Mesothelial cell of epicardium (in vitro differentiated cells): ENCODE measurements around the gene ZFP92. TPM values are rescaled to one million over a fixed set of nuclear protein-coding genes. Genes with fewer than 3 reads are reported as not detected.
"Not testable (repeated sequence)": the region's sequence is repeated elsewhere in the genome, so short reads cannot be mapped to it uniquely, and the experiment has no call there.

ENCODE experiments used
- DNase-seq, 2 experiments: peaks; one replicate each; pipeline ENCODE4 v3.0.0; 2021; ENCODE audit warnings: low spot score in 2 of 2; ENCODE audit not compliant: unreplicated experiment in 2 of 2
- H3K27ac Mint-ChIP-seq: 2 replicates; pipeline ENCODE4 v1.8.0; 2021; ENCODE audit warnings: mixed read lengths
- H3K27me3 Mint-ChIP-seq: 2 replicates; pipeline ENCODE4 v1.8.0; 2021; ENCODE audit warnings: low read depth, mixed read lengths
- H3K36me3 Mint-ChIP-seq: 2 replicates; pipeline ENCODE4 v1.8.0; 2021; ENCODE audit warnings: mixed read lengths
- H3K4me1 Mint-ChIP-seq: 2 replicates; pipeline ENCODE4 v1.8.0; 2021; ENCODE audit warnings: mixed read lengths
- H3K4me3 Mint-ChIP-seq: 2 replicates; pipeline ENCODE4 v1.8.0; 2021; ENCODE audit warnings: mild to moderate bottlenecking, moderate library complexity, mixed read lengths
- H3K9me3 Mint-ChIP-seq: 2 replicates; pipeline ENCODE4 v1.8.0; 2021; ENCODE audit warnings: mixed read lengths
- total RNA-seq: library from RNA; stranded (reverse); gene quantifications from 3 replicates; pipeline ENCODE4 v1.2.1, GENCODE V29; 2021
- TF ChIP-seq, protein P1 (sequence below): fragments of 200-600 bp; sonication (generic); IDR thresholded peaks from one replicate; pipeline ENCODE4 v1.5.0; 2021; ENCODE audit warnings: antibody characterized with exemption; ENCODE audit not compliant: unreplicated experiment

ZFP92 gene
- total RNA-seq, 1 donor from 2014 or later, result 1.3 TPM

DNA sequence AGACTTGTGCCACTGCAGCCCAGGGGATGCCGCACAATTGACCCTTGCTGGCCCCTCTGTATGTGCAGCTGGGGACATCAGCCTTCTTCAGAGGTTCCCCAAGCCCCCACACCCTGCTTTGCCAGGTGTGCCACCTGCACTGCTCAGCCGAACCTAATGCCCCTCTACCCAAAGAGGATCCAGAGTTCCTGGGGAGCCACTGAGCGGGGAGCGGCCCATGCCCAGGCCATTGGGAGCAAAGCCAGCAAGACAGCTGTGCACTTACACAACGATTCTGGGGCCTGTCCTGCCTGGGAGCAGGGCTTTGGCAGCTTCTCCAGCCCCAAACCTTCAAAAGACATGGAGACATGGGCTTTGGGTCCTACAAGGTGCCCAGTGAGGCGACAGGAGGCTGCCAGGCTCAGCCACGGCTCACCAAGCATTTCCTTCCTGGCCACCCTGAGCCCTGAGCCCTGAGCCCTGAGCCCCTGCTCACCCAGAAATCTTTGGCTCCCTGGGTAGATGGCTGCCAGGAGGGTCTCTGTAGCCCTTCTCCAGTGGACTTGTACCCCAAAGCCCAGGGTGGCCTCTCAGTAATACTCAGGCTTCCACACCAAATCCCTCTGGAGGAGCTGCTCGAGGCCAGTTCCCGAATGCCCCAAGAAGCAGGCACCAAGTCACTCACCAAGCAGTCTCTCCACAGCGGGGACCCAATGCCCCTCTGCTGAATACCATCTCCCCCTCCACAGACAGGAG lies 23.1 kb upstream of the ZFP92 start:
- Mint-ChIP-seq H3K27ac (no peak overlapping the region), H3K9me3 (no peaks in the 10 kb centered on the region), H3K27me3 (no peaks in the 10 kb centered on the region), H3K36me3 (no peaks in the 10 kb centered on the region), H3K4me1 (peaks cover 14% of the 10 kb centered on the region), H3K4me3 (no peak overlapping the region)
- TF ChIP-seq, protein P1, sequence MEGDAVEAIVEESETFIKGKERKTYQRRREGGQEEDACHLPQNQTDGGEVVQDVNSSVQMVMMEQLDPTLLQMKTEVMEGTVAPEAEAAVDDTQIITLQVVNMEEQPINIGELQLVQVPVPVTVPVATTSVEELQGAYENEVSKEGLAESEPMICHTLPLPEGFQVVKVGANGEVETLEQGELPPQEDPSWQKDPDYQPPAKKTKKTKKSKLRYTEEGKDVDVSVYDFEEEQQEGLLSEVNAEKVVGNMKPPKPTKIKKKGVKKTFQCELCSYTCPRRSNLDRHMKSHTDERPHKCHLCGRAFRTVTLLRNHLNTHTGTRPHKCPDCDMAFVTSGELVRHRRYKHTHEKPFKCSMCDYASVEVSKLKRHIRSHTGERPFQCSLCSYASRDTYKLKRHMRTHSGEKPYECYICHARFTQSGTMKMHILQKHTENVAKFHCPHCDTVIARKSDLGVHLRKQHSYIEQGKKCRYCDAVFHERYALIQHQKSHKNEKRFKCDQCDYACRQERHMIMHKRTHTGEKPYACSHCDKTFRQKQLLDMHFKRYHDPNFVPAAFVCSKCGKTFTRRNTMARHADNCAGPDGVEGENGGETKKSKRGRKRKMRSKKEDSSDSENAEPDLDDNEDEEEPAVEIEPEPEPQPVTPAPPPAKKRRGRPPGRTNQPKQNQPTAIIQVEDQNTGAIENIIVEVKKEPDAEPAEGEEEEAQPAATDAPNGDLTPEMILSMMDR, result no peak
- DNase-seq, result no peak

DNA sequence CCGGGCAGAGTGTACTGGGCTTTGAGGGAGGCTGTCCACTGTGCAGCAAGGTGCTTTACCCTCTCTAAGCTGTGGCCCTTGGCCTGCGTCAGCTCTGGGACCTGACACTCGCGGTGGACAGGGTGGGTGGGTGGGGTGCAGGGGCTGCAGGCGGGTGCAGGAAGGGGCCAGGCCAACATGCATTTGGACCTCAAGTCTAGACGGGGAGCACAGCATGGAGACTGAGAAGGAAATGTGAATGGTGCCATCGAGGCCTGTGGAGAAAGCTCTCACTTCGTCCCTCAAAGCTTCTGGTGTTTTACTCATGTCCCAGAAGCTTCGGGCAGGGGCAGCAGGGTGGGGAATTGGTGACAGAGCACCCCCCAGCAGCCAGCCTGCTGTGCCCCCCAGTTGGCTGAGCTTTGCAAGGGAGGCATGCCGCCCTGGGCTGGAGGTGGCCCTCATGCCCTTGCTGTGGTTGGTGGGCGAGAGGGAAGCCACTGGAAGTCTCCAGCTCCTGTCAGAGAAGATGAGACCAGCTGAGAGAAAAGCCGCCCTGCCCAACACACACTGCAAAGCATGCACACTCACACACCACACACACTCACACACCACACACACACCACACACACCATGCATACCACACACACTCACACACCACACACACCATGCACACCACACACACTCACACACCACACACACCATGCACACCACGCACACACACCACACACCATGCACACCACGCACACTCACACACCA lies 22.4 kb upstream of the ZFP92 start:
- DNase-seq, result no peak
- Mint-ChIP-seq H3K27me3 (no peaks in the 10 kb centered on the region), H3K4me3 (no peak overlapping the region), H3K27ac (no peak overlapping the region), H3K9me3 (no peaks in the 10 kb centered on the region), H3K36me3 (no peaks in the 10 kb centered on the region), H3K4me1 (peaks cover 14% of the 10 kb centered on the region)
- TF ChIP-seq, protein P1, result no peak

DNA sequence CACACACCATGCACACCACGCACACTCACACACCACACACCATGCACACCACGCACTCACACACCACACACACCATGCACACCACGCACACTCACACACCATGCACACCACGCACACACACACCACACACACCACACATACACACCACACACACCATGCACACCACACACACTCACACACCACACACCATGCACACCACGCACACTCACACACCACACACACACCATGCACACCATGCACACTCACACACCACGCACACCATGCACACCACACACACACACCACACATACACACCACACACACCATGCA lies 21.9 kb upstream of the ZFP92 start:
- peaks cover 15% of the 10 kb centered on the region for H3K4me1 Mint-ChIP-seq
- H3K36me3 Mint-ChIP-seq, H3K4me3 Mint-ChIP-seq, H3K9me3 Mint-ChIP-seq, DNase-seq, H3K27me3 Mint-ChIP-seq, H3K27ac Mint-ChIP-seq: not testable (repeated sequence)

DNA sequence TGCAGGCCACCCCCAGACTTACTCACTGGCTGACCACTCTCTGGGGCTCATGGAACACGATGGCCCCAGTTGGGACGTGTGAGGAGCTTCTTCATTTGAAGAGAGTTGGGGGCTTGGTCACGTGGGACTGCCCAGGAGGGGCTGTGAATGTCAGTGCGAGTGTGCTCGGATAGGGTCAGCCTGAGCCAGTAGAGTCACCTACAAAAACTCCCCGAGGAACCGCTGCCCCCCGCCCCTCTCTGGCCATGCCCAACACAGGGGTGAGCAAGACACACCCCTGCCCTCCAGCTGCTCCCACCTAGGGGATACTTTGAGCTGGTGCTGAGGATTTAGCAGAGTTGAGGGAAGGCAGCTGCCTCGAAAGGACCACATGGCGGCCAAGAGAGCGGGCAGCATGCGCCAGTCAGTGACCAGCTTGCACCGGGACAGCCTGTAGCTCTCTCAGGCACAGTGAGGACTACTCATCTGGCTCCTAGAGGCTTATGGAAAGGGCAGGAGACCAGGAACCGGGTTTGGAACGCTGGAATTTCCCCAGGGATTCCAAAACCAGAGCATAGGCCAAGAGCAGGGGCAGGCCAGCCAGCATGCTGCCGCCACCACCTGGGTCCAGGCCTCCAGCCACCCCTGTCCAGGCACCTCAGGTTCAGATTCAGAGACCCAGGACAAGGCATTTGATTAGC lies 18.5 kb upstream of the ZFP92 start:
- no peak for DNase-seq
- no peaks in the 10 kb centered on the region for H3K36me3 Mint-ChIP-seq
- peaks cover 9% of the 10 kb centered on the region for H3K9me3 Mint-ChIP-seq
- no peak overlapping the region for H3K4me3 Mint-ChIP-seq
- peaks cover 4% of the 10 kb centered on the region for H3K4me1 Mint-ChIP-seq
- no peaks in the 10 kb centered on the region for H3K27me3 Mint-ChIP-seq
- H3K27ac Mint-ChIP-seq, result no peak overlapping the region
- TF ChIP-seq, protein P1, result no peak

DNA sequence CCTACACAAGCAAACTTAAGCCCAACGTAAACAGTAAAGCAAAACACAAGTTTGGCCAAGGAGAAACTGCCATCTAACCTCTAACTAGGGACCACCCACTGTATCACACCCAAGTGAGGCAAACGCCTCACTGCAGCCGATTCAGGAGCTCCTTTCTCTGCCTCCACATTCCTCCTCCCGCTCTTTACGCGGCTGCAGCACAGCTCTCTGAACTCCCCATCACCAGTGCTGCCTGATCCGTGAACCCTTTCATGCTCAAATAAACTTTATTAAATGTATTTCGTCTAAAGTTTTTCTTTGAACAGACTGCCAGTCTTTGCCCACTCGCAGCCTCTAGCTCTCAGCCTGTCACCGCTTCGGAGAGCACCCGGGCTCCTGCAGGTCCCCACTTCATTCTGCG lies 16.7 kb upstream of the ZFP92 start:
- H3K27ac Mint-ChIP-seq, result no peak overlapping the region
- H3K4me3 Mint-ChIP-seq, result no peak overlapping the region
- no peaks in the 10 kb centered on the region for H3K36me3 Mint-ChIP-seq
- H3K27me3 Mint-ChIP-seq, result peaks cover 4% of the 10 kb centered on the region
- peaks cover 9% of the 10 kb centered on the region for H3K9me3 Mint-ChIP-seq
- DNase-seq, result no peak
- TF ChIP-seq, protein P1, result no peak
- peaks cover 4% of the 10 kb centered on the region for H3K4me1 Mint-ChIP-seq

DNA sequence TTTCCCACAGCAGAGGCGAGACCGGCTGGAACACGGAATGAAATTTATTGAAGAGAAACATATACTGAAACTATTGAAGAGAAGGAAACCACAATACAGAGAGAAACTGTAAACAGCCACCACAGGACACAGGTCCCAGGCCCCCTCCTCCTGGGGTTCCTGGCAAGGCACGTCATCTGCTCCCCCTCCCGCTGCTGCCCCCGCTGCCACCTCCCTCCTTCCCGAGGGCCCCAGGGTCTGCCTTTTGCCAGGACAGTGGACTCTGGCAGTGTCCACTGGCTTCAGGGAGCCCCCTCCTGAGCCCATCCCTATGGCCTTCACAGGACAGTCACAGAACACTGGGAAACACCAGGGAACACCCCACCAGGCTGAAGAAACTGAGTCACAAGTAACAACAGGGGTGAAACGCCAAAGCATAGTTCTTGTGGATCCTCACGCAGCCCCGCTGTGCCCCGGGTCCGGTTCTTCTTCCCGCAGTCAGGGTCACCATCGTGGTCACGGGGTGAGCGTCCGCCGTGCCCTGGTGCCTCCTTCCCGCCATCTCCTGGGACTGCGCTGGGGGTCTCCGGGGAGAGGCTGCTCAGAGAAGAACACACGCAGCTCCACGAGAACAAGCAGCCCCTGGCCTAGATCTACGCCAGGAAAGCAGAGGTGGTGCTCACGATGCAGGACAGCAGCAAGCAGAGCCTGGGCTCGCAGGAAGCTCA lies 15.5 kb upstream of the ZFP92 start:
- Mint-ChIP-seq H3K4me3 (no peak overlapping the region), H3K9me3 (peaks cover 9% of the 10 kb centered on the region), H3K27ac (no peak overlapping the region), H3K36me3 (no peaks in the 10 kb centered on the region), H3K27me3 (peaks cover 4% of the 10 kb centered on the region), H3K4me1 (peaks cover 4% of the 10 kb centered on the region)
- TF ChIP-seq, protein P1, result no peak
- DNase-seq, result no peak
